GM12801 (cell line): Measurements from ENCODE around the gene RABL3.

Source experiments
- TF ChIP-seq, protein P1 (sequence below): IDR thresholded peaks from one replicate; pipeline ENCODE4 v1.5.1; 2011; ENCODE audit warnings: control low read depth; ENCODE audit not compliant: insufficient read length; ENCODE audit errors: extremely low read depth

Gene RABL3

DNA sequence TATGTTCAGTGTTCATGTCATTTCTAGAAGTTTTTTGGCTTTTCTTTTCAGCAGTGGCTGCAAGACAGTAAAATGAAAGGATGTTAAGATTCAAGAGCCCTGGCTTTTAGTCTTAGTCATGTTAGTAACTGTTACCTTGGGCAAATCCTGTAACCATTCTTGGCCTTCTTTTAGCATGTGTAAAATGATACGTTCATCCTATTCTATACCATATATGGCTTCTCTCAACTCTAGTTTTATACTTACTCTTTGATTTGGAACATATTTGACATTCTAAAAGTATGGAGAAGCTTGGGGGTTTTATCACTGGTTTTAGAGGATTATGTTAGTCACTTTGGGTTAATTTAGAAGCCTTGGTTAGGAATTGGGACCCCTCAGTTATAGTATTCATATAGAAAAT, 20.3 kb upstream of the RABL3 start:
- TF ChIP-seq, protein P1, sequence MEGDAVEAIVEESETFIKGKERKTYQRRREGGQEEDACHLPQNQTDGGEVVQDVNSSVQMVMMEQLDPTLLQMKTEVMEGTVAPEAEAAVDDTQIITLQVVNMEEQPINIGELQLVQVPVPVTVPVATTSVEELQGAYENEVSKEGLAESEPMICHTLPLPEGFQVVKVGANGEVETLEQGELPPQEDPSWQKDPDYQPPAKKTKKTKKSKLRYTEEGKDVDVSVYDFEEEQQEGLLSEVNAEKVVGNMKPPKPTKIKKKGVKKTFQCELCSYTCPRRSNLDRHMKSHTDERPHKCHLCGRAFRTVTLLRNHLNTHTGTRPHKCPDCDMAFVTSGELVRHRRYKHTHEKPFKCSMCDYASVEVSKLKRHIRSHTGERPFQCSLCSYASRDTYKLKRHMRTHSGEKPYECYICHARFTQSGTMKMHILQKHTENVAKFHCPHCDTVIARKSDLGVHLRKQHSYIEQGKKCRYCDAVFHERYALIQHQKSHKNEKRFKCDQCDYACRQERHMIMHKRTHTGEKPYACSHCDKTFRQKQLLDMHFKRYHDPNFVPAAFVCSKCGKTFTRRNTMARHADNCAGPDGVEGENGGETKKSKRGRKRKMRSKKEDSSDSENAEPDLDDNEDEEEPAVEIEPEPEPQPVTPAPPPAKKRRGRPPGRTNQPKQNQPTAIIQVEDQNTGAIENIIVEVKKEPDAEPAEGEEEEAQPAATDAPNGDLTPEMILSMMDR, result no peak

DNA sequence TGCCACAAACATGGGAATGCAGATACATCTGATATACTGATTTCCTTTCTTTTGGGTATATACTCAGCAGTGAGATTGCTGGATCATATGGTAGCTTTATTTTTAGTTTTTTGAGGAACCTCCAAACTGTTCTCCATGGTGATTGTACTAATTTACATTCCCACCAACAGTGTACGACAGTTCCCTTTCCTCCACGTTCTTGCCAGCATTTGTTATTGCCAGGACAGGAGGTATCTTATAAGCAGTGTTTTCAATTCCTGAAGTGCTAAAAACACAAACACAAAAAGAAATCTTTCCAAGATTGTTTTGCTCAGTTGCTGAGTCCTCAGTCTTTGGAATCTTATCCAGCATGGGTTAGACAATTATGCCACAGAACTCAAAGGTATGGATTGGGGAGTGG, 13.7 kb upstream of the RABL3 start:
- TF ChIP-seq, protein P1, result no peak

DNA sequence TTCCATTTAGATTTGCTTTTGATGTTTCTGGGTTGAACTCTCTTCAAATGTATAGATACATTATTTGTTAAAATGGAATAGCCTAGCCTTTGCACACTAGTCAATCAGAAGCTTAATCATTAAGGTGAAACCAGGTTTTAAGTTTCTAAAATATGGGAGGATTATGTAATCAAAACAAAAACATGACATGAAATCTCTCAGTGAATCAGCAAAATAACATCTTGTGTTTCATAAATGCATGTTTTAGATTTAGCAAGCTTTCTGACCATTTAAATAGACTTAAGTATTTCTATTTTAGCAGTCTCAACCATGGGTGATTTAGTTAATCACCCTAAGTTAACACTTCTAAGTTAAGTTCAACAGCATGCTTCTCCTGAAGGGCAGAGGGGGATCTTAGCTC, 11.5 kb upstream of the RABL3 start:
- TF ChIP-seq, protein P1, result no peak

DNA sequence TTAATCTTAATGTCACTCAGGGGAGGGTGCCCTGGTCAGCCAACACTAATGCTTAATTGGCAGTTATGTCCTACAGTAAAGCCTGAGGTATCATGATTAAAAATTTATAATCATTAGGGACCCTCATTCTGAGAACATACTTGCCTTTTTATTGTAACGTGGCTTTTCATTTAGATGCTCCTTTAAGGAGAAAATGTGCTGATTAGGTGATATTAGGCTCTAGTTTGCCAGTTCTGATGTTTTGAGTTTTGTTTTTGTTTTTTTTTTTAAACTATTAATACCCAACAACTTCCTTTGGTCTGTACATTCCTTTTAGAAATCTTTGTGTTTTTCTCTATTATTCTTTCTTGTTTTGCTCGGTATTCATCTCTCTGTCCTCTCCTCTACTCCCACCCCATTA, 10.5 kb upstream of the RABL3 start:
- TF ChIP-seq, protein P1, result no peak

DNA sequence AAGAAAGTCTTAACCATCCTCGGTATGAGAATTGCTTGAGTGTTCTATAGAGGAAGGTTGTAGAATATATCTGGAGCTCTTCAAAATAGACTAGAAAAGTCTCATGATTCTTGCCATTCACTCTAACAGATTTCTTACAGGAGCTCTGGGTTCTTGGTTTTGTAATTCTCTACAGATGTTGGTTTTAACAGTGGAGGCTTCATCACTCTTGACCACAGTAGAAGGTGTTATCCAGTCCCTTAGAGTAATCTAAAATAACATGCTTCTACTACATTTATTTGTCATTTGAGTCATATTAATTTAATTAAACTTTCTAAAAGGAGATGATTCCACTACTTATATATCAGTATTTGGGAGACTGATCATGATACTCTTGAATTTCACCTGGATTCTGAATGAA, 9.9 kb upstream of the RABL3 start:
- TF ChIP-seq, protein P1, result no peak

DNA sequence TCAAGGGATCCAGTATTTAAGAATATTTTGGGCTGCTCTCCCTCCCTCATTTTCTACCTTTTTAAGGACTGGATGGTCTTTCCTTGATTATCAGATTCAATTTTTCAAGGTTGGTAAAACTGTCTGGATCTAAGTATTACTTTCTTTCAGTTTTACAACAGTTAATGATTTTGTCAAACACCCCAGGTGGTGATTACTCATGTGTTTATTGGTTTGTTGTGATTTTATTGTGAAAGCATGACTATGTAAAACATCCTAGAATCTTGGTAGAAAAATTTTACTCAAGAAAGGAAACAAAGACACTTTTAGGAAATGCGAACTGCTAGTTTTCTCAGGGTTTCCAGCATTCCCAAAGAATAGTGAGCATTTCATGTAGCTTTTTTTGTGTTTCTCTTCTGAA, 7.5 kb upstream of the RABL3 start:
- TF ChIP-seq, protein P1, result no peak

DNA sequence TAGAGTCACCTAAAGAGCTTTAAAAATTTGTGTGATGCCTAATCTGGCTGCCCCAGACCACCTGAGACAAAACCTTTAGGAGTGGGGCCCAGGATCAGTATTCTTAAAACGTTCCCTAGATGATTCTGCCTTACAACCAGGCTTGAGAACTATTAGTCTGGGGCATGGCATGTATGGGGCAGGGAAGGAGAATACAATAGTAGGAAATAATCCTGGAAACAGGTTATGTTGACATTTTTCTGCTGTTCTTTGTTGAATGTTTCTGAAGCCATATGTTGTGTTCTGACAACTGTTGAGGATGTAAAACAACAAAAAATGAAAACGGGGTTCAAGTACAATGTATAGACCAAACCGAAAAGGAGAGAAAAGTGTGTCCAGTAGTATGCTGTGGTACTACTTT, 3.1 kb upstream of the RABL3 start:
- TF ChIP-seq, protein P1, result no peak
